MM.1S (cell line): ENCODE results near the gene CTNNA1.

Experiments used
- EZH2phosphoT487 ChIP-seq: fragments of 300-600 bp; sonication (generic); IDR thresholded peaks from 2 replicates; pipeline ENCODE4 v1.6.1; 2018; ENCODE audit warnings: antibody characterized with exemption, low read length
- TF ChIP-seq, protein P1 (sequence below): fragments of 300-600 bp; sonication (generic); IDR thresholded peaks from 2 replicates; pipeline ENCODE4 v1.5.1; 2016; ENCODE audit warnings: antibody characterized with exemption, low read length, mixed read lengths

GRCh38 chr5:138883211-138883610 is 130.0 kb downstream of the CTNNA1 start:
- TF ChIP-seq, protein P1, sequence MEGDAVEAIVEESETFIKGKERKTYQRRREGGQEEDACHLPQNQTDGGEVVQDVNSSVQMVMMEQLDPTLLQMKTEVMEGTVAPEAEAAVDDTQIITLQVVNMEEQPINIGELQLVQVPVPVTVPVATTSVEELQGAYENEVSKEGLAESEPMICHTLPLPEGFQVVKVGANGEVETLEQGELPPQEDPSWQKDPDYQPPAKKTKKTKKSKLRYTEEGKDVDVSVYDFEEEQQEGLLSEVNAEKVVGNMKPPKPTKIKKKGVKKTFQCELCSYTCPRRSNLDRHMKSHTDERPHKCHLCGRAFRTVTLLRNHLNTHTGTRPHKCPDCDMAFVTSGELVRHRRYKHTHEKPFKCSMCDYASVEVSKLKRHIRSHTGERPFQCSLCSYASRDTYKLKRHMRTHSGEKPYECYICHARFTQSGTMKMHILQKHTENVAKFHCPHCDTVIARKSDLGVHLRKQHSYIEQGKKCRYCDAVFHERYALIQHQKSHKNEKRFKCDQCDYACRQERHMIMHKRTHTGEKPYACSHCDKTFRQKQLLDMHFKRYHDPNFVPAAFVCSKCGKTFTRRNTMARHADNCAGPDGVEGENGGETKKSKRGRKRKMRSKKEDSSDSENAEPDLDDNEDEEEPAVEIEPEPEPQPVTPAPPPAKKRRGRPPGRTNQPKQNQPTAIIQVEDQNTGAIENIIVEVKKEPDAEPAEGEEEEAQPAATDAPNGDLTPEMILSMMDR: no peak
- no peak for TF ChIP-seq EZH2phosphoT487
